Choroid plexus epithelial cell (primary cell): ENCODE data around the gene LYPD6.

Experiments used
- DNase-seq: peaks from one replicate; pipeline ENCODE4 v3.0.0-alpha.2; 2010; ENCODE audit warnings: low read depth
- H3K4me3 ChIP-seq: 2 replicates; pipeline ENCODE4 v1.5.1; 2011; ENCODE audit warnings: low read depth, mild to moderate bottlenecking, control low read depth, low read length, moderate library complexity
- TF ChIP-seq, protein P1 (sequence below): conservative IDR thresholded peaks from 2 replicates; pipeline ENCODE4 v1.5.1; 2011; ENCODE audit warnings: low read depth, mild to moderate bottlenecking, control low read depth, inconsistent platforms, low read length, moderate library complexity

The LYPD6 gene

GRCh38 chr2:149344105-149344504 is 13.7 kb downstream of the LYPD6 start:
- H3K4me3 ChIP-seq = no peak overlapping the region
- TF ChIP-seq, protein P1, sequence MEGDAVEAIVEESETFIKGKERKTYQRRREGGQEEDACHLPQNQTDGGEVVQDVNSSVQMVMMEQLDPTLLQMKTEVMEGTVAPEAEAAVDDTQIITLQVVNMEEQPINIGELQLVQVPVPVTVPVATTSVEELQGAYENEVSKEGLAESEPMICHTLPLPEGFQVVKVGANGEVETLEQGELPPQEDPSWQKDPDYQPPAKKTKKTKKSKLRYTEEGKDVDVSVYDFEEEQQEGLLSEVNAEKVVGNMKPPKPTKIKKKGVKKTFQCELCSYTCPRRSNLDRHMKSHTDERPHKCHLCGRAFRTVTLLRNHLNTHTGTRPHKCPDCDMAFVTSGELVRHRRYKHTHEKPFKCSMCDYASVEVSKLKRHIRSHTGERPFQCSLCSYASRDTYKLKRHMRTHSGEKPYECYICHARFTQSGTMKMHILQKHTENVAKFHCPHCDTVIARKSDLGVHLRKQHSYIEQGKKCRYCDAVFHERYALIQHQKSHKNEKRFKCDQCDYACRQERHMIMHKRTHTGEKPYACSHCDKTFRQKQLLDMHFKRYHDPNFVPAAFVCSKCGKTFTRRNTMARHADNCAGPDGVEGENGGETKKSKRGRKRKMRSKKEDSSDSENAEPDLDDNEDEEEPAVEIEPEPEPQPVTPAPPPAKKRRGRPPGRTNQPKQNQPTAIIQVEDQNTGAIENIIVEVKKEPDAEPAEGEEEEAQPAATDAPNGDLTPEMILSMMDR = no peak
- no peak for DNase-seq

DNA sequence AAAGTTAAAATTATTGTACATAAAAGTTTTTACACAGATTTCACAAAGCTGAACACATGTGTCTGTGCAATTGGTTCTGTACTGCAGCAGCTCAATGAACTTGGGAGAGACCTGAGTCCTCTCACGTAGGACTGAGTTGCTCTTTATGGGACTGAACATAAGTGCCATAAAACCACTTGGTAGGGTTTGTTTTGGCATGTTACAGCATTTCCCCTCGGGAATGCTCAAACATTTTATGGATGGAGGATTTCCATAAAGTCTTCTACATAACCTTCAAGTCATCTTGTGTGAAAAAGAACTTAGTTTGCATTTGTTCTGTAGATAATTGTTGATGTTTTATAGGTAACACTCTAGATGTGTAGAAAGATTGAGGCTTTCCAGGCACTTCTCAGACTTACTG is 15.9 kb downstream of the LYPD6 start:
- H3K4me3 ChIP-seq = no peak overlapping the region
- no peak for DNase-seq
- TF ChIP-seq, protein P1 = no peak

DNA sequence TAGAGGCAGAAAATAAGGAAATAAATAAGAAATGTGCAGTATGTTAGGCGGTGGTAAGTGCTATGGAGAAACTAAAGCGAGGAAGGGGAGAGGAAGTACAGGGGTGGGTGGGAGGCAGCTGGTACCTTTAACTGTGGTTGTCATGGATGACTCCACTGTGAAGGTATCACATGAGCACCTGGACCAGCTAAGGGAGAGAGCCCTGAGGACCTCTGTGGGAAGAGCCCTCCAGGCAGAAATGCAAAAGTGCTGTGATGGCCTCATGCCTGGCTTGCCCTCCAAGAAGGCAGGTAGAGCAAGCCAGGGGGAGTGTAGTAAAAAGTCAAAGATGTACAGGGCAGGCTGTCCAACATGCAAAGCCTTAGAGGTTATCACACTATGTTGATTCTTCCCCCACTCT is 17.9 kb downstream of the LYPD6 start:
- no peak for DNase-seq
- no peak overlapping the region for H3K4me3 ChIP-seq
- TF ChIP-seq, protein P1 = no peak

GRCh38 chr2:149353421-149353820 is 23.0 kb downstream of the LYPD6 start:
- no peak for DNase-seq
- no peak overlapping the region for H3K4me3 ChIP-seq
- TF ChIP-seq, protein P1 = no peak

DNA sequence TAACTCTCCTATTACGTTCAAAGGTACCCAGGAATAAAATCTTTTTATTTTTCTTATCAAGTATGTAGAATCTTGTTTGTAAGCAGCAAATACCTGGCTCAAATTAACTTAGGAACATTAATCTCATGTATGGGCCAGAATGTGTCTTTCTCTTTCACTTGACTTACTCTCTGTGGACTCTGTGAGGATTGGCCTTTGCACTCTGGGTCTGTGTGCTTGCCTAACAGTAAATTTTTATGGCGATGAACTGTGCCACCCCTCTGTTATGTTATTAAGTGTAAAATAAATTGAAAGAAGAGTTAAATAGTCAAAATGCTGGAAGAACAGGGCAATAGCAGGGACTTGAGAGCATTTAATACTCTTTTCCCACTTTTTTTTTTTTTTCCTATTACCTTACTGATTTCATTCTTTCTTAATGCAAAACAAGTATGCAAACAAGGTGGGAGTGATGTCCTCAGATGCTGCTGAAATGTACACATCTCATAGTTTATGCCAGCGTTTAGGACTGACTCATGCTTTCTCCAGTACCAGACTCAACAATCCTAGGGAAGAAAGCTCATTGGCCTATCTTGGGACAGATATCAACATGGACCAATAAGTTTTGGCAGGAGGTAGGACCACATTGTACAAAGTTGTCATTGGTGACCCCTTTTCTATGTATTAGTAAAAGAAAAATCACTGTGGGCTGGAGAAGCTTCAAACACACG is 25.5 kb downstream of the LYPD6 start:
- TF ChIP-seq, protein P1 = no peak
- H3K4me3 ChIP-seq = no peak overlapping the region
- DNase-seq = no peak

- TF ChIP-seq, protein P1 = no peak
- DNase-seq = no peak
- no peak overlapping the region for H3K4me3 ChIP-seq
These were observed 26.7 kb downstream of the LYPD6 start for GRCh38 chr2:149357058-149357457.

- DNase-seq = no peak
- TF ChIP-seq, protein P1 = no peak
- no peak overlapping the region for H3K4me3 ChIP-seq
These were observed 29.7 kb downstream of the LYPD6 start for GRCh38 chr2:149360106-149360505.
